Measurements from ENCODE around the gene UGT1A9.
"Not testable (repeated sequence)": the region's sequence is repeated elsewhere in the genome, so short reads cannot be mapped to it uniquely, and the experiment has no call there.

The UGT1A9 gene

DNA sequence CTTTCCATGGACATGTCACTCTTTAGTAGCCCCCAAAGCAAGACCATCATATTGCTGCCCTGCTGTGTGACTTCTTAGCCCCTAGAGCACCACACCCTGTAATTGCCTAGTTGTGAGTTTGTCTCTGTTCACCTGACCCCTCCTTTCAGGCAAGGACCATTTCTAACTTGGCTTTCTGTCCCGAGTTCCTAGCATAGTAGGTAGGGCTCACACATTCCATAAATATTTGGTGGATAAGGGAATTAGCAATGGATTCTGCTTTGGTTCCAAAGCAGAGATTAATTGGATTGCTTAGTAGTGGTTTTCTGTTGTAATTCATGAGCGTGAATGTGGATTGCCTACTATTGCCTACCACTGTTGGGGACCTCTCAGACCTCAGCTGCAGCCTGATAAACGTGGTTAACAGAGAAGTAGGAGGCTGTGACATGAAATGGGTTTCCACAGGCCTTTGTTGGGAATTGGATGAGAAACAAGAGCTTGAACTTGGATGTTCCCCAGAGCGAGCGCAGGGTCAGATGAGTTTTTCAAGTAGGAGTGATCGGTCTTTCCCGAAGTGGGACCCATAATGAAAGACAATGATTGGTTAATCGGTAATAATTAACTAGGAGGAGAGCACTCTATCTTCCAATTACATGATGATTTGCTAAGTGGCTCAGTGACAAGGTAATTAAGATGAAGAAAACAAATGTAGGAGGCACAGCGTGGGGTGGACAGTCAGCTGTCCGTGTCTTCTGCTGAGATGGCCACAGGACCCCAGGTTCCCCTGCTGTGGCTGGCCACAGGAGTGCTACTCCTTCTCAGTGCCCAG is 75.0 kb downstream of the UGT1A9 start:
- Mint-ChIP-seq H3K9me3 (peaks cover 15 to 23% of the 10 kb centered on the region in 2 donors), H3K4me3 (no peak overlapping the region), H3K4me1 (no peaks in the 10 kb centered on the region), H3K36me3 (peaks cover 3 to 9% of the 10 kb centered on the region in 2 donors), H3K27ac (no peak overlapping the region), H3K27me3 (peaks cover 29 to 38% of the 10 kb centered on the region in 2 donors)
- DNase-seq (no peak), ATAC-seq (replicated peaks) (no peak)

DNA sequence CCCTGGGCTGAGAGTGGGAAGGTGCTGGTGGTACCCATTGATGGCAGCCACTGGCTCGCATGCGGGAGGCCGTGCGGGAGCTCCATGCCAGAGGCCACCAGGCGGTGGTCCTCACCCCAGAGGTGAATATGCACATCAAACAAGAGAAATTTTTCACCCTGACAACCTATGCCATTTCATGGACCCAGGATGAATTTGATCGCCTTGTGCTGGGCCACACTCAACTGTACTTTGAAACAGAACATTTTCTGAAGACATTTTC is 75.5 kb downstream of the UGT1A9 start:
- no peak overlapping the region for H3K4me3 Mint-ChIP-seq
- H3K4me1 Mint-ChIP-seq: no peaks in the 10 kb centered on the region
- H3K27me3 Mint-ChIP-seq: peaks cover 29 to 41% of the 10 kb centered on the region in 2 donors
- ATAC-seq (replicated peaks): no peak
- no peak for DNase-seq
- H3K36me3 Mint-ChIP-seq: peaks cover 3 to 11% of the 10 kb centered on the region in 2 donors
- no peak overlapping the region for H3K27ac Mint-ChIP-seq
- peaks cover 16 to 26% of the 10 kb centered on the region in 2 donors for H3K9me3 Mint-ChIP-seq

DNA sequence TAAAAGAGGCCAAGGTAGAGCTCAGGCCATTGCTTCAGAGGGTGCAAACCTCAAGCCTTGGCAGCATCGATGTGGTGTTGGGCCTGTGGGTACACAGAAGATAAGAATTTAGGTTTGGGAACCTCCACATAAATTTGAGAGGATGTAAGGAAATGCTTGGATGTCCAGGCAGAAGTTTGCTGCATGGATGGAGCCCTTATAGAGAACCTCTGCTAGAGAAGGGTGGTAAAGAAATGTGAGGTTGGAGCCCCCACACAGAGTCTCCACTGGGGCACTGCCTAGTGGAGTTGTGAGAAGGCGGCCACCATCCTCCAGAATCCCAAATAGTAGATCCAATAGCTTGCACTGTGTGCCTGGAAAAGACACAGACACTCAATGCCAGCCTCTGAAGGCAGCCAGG is 79.0 kb downstream of the UGT1A9 start:
- not testable (repeated sequence) for ATAC-seq (replicated peaks); DNase-seq
- H3K36me3 Mint-ChIP-seq: peaks cover 3 to 11% of the 10 kb centered on the region in 2 donors

DNA sequence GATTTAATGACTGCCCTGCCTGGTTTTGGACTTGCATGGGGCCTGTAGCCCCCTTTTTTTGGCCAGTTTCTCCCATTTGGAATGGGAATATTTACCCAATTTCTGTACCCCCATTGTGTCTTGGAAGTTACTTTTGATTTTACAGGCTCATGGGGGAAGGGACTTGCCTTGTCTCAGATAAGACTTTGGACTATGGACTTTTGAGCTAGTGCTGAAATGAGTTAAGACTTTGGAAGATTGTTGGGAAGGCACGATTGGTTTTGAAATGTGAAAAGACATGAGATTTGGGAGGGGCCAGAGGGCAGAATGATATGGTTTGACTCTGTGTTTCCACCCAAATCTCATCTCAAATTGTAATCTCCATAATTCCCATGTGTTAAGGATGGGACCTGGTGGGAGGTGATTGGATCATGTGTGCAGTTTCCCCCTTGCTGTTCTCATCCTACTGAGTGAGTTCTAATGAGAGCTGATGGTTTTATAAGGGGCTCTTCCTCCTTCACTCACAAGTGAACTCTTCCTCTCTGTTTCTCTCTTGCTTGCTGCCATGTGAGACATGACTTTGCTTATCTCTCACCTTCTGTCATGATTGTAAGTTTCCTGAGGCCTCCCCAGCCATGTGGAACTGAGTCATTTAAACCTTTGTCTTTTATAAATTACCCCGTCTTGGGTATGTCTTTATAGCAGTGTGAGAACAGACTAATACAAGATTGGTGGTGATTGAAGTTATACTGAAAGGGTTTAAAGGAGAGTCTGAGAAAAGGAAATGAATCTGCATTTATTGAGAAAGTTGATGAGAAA is 79.7 kb downstream of the UGT1A9 start:
- not testable (repeated sequence) for ATAC-seq (replicated peaks); H3K27ac Mint-ChIP-seq; DNase-seq; H3K4me1 Mint-ChIP-seq; H3K4me3 Mint-ChIP-seq
- H3K9me3 Mint-ChIP-seq: peaks cover 20 to 26% of the 10 kb centered on the region in 2 donors
- H3K36me3 Mint-ChIP-seq: peaks cover 3 to 11% of the 10 kb centered on the region in 2 donors
- peaks cover 31 to 32% of the 10 kb centered on the region in 2 donors for H3K27me3 Mint-ChIP-seq

More for the DNA sequence above, 79.0 kb downstream of the UGT1A9 start:
- H3K4me1 Mint-ChIP-seq, H3K27ac Mint-ChIP-seq, H3K4me3 Mint-ChIP-seq: not testable (repeated sequence)
- Mint-ChIP-seq H3K9me3 (peaks cover 20 to 26% of the 10 kb centered on the region in 2 donors), H3K27me3 (peaks cover 35% of the 10 kb centered on the region in 2 donors)

DNA sequence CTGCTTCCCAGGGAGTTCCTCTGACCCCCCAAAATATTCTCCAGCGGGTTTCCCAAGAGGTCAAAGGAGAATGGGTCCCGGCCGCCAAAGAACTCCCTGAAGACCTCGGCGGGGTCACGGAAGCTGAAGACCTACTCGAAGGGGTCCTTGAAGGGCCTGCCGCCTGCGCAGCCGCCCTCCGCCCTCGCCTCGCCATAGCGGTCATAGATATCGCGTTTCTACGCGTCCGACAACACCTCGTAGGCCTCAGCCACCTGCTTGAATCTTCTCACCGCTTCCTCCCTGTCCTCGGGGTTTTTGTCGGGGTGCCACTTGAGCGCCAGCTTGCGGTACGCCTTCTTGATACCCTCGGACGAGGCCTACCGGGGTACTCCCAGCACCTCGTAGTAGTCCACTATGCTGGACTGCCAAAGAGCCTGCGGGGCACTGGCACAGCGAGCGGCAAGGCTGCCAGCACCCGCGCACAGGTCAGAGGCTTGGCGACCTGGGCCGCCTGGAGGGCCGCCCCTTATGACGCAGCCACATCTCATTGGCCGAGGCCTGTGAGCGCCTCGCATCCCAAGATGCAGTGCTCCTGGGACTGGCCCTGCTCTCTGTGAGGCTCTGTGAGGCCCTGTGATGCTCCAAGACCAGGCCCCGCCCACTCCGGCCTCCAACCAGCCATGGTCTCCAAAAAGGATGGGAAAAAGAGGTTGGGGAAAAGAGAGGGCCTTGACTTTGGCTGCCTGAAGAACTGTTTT is 83.3 kb downstream of the UGT1A9 start:
- Mint-ChIP-seq H3K27ac (no peak overlapping the region), H3K27me3 (peaks cover 11 to 18% of the 10 kb centered on the region in 2 donors), H3K4me1 (no peaks in the 10 kb centered on the region), H3K36me3 (peaks cover 3 to 7% of the 10 kb centered on the region in 2 donors), H3K4me3 (no peak overlapping the region), H3K9me3 (peaks cover 17 to 18% of the 10 kb centered on the region in 2 donors)
- ATAC-seq (replicated peaks): no peak
- DNase-seq: no peak

DNA sequence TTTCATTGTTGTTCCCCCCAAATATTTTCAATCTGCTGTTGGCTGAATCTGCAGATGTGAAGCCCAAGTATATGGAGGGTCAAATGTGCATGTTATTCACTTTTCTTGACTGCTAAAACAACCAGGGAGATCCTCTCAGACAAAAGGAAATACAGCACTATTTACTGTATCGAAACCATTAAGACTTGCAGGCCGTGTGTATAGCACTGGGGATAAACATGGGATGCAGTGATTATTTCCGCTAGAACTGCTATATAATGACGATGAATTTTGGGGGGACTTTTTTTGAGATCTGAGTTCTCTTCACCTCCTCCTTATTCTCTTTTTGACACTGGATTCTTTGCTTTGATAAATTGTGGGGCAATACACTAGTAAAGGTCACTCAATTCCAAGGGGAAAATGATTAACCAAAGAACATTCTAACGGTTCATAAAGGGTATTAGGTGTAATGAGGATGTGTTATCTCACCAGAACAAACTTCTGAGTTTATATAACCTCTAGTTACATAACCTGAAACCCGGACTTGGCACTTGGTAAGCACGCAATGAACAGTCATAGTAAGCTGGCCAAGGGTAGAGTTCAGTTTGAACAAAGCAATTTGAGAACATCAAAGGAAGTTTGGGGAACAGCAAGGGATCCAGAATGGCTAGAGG is 84.9 kb downstream of the UGT1A9 start:
- peaks cover 4 to 7% of the 10 kb centered on the region in 2 donors for H3K9me3 Mint-ChIP-seq

DNA sequence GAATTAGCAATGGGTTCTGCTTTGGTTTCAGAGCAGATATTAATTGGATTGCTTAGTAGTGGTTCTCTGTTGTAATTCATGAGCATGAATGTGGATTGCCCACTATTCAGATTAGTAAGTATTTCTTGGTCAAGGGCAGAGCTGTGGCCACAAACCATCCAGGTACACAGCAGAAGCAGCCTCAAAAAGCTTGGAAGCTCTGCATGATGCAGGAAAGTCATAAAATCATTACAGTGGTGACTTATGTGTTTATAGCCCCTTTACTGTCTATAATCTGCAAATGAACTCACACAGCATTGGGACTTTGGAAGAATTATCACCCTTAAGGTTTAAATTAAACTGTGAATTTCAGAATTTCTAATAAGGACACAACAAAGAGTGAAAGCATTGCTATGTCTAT is 86.4 kb downstream of the UGT1A9 start:
- Mint-ChIP-seq H3K9me3 (peaks cover 0 to 5% of the 10 kb centered on the region in 2 donors), H3K27me3 (peaks cover 5 to 13% of the 10 kb centered on the region in 2 donors), H3K27ac (no peak overlapping the region), H3K36me3 (no peaks in the 10 kb centered on the region), H3K4me1 (no peaks in the 10 kb centered on the region), H3K4me3 (no peak overlapping the region)
- no peak for ATAC-seq (replicated peaks)
- DNase-seq: no peak

More for the DNA sequence above, 84.9 kb downstream of the UGT1A9 start:
- Mint-ChIP-seq H3K36me3 (peaks cover 0 to 4% of the 10 kb centered on the region in 2 donors), H3K27ac (no peak overlapping the region), H3K27me3 (peaks cover 9 to 18% of the 10 kb centered on the region in 2 donors), H3K4me3 (no peak overlapping the region), H3K4me1 (no peaks in the 10 kb centered on the region)
- ATAC-seq (replicated peaks) (no peak), DNase-seq (no peak)

DNA sequence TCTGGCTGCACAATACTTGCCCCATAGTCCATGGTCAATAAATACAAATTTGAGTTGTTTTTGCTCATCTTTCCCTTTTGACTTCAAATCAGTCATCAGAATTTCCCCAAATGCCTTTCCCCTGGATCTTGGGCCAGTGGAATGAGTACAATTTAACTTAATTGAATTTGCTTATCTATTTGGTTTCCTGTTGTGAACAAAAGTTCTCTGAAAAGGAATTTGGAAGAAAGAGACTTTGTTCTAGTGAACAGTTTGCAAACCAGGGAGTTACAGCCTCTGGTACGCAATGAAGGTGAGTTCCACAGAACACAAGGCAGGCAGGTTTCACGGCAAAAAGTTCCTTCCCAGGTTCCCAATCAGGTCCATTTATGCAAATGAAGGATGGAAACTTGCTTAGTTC is 87.2 kb downstream of the UGT1A9 start:
- Mint-ChIP-seq H3K9me3 (peaks cover 0 to 5% of the 10 kb centered on the region in 2 donors), H3K4me1 (no peaks in the 10 kb centered on the region), H3K27me3 (peaks cover 12 to 18% of the 10 kb centered on the region in 2 donors), H3K4me3 (no peak overlapping the region), H3K27ac (no peak overlapping the region), H3K36me3 (no peaks in the 10 kb centered on the region)
- ATAC-seq (replicated peaks): no peak
- no peak for DNase-seq

DNA sequence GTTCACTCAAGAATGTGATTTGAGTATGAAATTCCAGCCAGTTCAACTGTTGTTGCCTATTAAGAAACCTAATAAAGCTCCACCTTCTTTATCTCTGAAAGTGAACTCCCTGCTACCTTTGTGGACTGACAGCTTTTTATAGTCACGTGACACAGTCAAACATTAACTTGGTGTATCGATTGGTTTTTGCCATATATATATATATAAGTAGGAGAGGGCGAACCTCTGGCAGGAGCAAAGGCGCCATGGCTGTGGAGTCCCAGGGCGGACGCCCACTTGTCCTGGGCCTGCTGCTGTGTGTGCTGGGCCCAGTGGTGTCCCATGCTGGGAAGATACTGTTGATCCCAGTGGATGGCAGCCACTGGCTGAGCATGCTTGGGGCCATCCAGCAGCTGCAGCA is 88.3 kb downstream of the UGT1A9 start, which contains the start of gene UGT1A1:
TSS of gene UGT1A1 (plus strand) at position 228 of the 400 bp plus-strand sequence. CDS start at position 246, 18 bp downstream.
- Mint-ChIP-seq H3K9me3 (peaks cover 0 to 2% of the 10 kb centered on the region in 2 donors), H3K27ac (no peak within 1 kb of the TSS), H3K4me3 (no peak within 1 kb of the TSS), H3K27me3 (peaks cover 20 to 27% of the 10 kb centered on the region in 2 donors), H3K4me1 (no peaks in the 10 kb centered on the region), H3K36me3 (no peaks in the 10 kb centered on the region)
- ATAC-seq (replicated peaks) (no peak), DNase-seq (no peak)

DNA sequence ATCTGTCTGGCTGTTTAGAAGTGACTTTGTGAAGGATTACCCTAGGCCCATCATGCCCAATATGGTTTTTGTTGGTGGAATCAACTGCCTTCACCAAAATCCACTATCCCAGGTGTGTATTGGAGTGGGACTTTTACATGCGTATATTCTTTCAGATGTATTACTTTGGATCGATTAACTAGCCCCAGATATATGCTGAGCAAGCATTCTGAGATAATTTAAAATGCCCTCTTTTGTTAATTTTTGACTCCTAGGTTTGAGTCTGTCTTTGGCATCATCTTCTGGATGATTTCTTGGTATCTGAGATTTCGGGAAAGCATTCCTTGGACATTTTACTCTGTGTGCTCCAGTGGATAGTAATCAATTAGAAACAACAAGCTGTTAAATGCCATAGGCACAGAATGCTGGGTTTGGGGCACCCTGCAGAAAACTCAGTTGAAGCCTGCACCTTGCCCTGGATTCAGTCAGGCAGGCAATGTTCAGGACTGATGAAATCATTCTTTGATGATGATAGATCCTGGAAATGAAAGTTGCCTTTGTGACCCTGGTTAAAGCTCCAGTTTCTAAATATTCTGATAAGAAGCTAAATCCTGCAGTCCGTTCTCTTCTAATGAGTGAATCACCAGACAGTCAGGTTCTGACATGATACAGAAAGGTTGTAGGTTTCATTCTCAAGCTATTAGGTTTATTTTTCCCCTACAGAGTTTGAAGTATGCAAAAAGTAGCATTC is 89.5 kb downstream of the UGT1A9 start:
- Mint-ChIP-seq H3K27me3 (peaks cover 29 to 34% of the 10 kb centered on the region in 2 donors), H3K36me3 (no peaks in the 10 kb centered on the region), H3K4me3 (no peak overlapping the region), H3K9me3 (peaks cover 0 to 1% of the 10 kb centered on the region in 2 donors), H3K4me1 (no peaks in the 10 kb centered on the region), H3K27ac (no peak overlapping the region)
- ATAC-seq (replicated peaks) (no peak), DNase-seq (no peak)

DNA sequence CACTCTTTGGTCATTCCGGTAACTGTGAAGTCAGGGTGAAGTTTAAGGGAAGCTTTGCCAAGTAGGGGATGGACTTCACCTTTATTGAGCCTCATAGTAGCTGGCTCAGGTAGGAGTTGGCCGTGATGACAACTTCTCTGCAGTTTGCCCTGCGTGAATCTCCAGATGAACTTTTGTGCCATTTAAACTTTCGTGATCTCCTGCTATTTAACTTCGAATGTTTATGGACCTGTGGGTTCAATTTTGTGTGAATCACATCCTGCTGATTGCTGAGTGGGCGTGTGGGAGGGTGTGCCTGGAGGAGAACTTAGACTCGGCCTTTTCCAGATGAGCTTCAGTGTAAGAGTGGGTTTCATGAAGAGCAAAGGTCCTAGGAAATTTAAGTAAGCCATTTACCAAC is 92.6 kb downstream of the UGT1A9 start:
- ATAC-seq (replicated peaks) (no peak), DNase-seq (no peak)
- H3K4me1 Mint-ChIP-seq: no peaks in the 10 kb centered on the region
- no peak overlapping the region for H3K4me3 Mint-ChIP-seq
- peaks cover 31 to 43% of the 10 kb centered on the region in 2 donors for H3K27me3 Mint-ChIP-seq
- no peak overlapping the region for H3K27ac Mint-ChIP-seq
- H3K9me3 Mint-ChIP-seq: no peaks in the 10 kb centered on the region
- peaks cover 0 to 1% of the 10 kb centered on the region in 2 donors for H3K36me3 Mint-ChIP-seq

DNA sequence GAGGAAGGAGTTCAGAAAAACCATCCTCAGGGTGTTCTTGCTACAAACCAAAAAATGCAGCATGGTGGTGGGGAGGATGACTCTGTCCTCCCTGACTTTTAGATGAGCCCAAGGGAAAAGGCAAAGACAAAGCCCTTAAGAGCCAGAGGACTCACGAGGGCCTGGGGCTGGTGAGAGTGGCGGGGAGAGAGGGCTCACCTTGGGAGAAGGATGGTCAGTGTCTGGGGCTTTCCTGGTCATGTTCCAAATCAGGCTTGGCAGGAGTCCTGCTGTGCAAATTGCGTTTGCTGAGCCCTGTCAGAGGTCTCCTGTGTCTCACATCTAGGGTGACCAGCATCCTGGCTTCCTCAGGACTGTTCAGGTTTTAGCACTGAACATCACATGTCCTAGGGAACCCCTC is 93.1 kb downstream of the UGT1A9 start:
- H3K9me3 Mint-ChIP-seq: no peaks in the 10 kb centered on the region
- no peaks in the 10 kb centered on the region for H3K4me1 Mint-ChIP-seq
- H3K27ac Mint-ChIP-seq: no peak overlapping the region
- DNase-seq (no peak), ATAC-seq (replicated peaks) (no peak)
- peaks cover 32 to 46% of the 10 kb centered on the region in 2 donors for H3K27me3 Mint-ChIP-seq
- peaks cover 0 to 2% of the 10 kb centered on the region in 2 donors for H3K36me3 Mint-ChIP-seq
- no peak overlapping the region for H3K4me3 Mint-ChIP-seq

DNA sequence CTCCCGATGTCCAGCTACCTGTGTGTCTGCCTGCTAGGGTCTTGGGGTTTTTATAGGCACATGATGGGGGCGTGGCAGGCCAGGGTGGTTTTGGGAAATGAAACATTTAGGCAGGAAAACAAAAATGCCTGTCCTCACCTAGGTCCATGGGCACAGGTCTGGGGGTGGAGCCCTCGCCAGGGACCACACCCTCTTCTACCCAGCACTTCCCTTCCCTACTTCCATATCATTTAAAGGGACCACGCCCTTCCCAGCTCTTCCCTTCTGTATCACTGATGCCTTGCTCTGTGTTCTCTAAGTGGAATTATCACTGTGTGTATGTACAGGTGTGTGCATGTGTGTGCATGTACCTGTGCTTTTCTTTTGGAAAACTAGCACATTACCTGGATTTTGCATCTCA is 94.7 kb downstream of the UGT1A9 start:
- Mint-ChIP-seq H3K36me3 (peaks cover 0 to 2% of the 10 kb centered on the region in 2 donors), H3K4me3 (no peak overlapping the region), H3K9me3 (no peaks in the 10 kb centered on the region), H3K27ac (no peak overlapping the region), H3K4me1 (no peaks in the 10 kb centered on the region), H3K27me3 (peaks cover 32 to 46% of the 10 kb centered on the region in 2 donors)
- no peak for DNase-seq
- ATAC-seq (replicated peaks): no peak
